Stimulated activated naive B cell treated with anti-CD40 and anti-IgM and Interleukin-4, amounts not matched to agents 10 μg/mL and 1 μg/mL and 100 μg/mL, for 72 hours (primary cell): ENCODE data around the gene CCDC27.

Source experiments
- ATAC-seq, 2 donors: fragments of 150-1000 bp; cut with Tn5 transposase; replicated peaks; 2 replicates each; pipeline ENCODE4 v1.10.0; 2021; ENCODE audit warnings: moderate library complexity in 1 of 2
- DNase-seq: peaks from one replicate; pipeline ENCODE4 v3.0.0; 2021
- H3K27ac Mint-ChIP-seq: one replicate; pipeline ENCODE4 v1.8.0; 2022; ENCODE audit warnings: mild to moderate bottlenecking, mixed read lengths
- H3K27me3 Mint-ChIP-seq, 2 donors: one replicate each; pipeline ENCODE4 v1.8.0; 2022; ENCODE audit warnings: mixed read lengths in 2 of 2
- H3K36me3 Mint-ChIP-seq, 2 donors: one replicate each; pipeline ENCODE4 v1.8.0; 2022; ENCODE audit warnings: mixed read lengths in 2 of 2, mild to moderate bottlenecking in 1 of 2
- H3K4me1 Mint-ChIP-seq, 2 donors: one replicate each; pipeline ENCODE4 v1.8.0; 2022; ENCODE audit warnings: mixed read lengths in 2 of 2, mild to moderate bottlenecking in 1 of 2
- H3K4me3 Mint-ChIP-seq, 2 donors: one replicate each; pipeline ENCODE4 v1.8.0; 2022; ENCODE audit warnings: mild to moderate bottlenecking in 2 of 2, mixed read lengths in 2 of 2, moderate library complexity in 1 of 2
- H3K9me3 Mint-ChIP-seq, 2 donors: one replicate each; pipeline ENCODE4 v1.8.0; 2022; ENCODE audit warnings: mixed read lengths in 2 of 2, mild to moderate bottlenecking in 1 of 2

The CCDC27 gene

GRCh38 chr1:3776231-3776961 is 24.1 kb downstream of the CCDC27 start:
- Mint-ChIP-seq H3K27ac (peak overlapping the region; percentile 9), H3K4me3 (no peak overlapping the region), H3K4me1 (peaks cover 19 to 26% of the 10 kb centered on the region in 2 donors), H3K27me3 (no peaks in the 10 kb centered on the region), H3K36me3 (peaks cover 19 to 20% of the 10 kb centered on the region in 2 donors), H3K9me3 (no peaks in the 10 kb centered on the region)
- DNase-seq (no peak), ATAC-seq (no peak)

- no peak for DNase-seq
- no peaks in the 10 kb centered on the region for H3K27me3 Mint-ChIP-seq
- H3K4me3 Mint-ChIP-seq = no peak overlapping the region
- no peak overlapping the region for H3K27ac Mint-ChIP-seq
- no peak for ATAC-seq
- no peaks in the 10 kb centered on the region for H3K9me3 Mint-ChIP-seq
- H3K4me1 Mint-ChIP-seq = peaks cover 14 to 19% of the 10 kb centered on the region in 2 donors
- peaks cover 22 to 25% of the 10 kb centered on the region in 2 donors for H3K36me3 Mint-ChIP-seq
These were observed 24.9 kb downstream of the CCDC27 start for GRCh38 chr1:3777078-3777547.

- H3K36me3 Mint-ChIP-seq = peaks cover 24 to 31% of the 10 kb centered on the region in 2 donors
- H3K4me3 Mint-ChIP-seq = no peak overlapping the region
- no peak overlapping the region for H3K27ac Mint-ChIP-seq
- peaks cover 14 to 19% of the 10 kb centered on the region in 2 donors for H3K4me1 Mint-ChIP-seq
- DNase-seq (no peak), ATAC-seq (no peak)
- no peaks in the 10 kb centered on the region for H3K27me3 Mint-ChIP-seq
- H3K9me3 Mint-ChIP-seq = no peaks in the 10 kb centered on the region
These were observed 25.7 kb downstream of the CCDC27 start for GRCh38 chr1:3777647-3778589.

GRCh38 chr1:3778590-3779264 is 26.5 kb downstream of the CCDC27 start:
- Mint-ChIP-seq H3K4me1 (peaks cover 12 to 19% of the 10 kb centered on the region in 2 donors), H3K4me3 (no peak overlapping the region), H3K27me3 (no peaks in the 10 kb centered on the region), H3K9me3 (no peaks in the 10 kb centered on the region), H3K36me3 (peaks cover 24 to 32% of the 10 kb centered on the region in 2 donors), H3K27ac (no peak overlapping the region)
- DNase-seq (no peak), ATAC-seq (no peak)

GRCh38 chr1:3779265-3779911 is 27.1 kb downstream of the CCDC27 start:
- no peaks in the 10 kb centered on the region for H3K27me3 Mint-ChIP-seq
- no peak for DNase-seq
- no peaks in the 10 kb centered on the region for H3K9me3 Mint-ChIP-seq
- H3K36me3 Mint-ChIP-seq = peaks cover 30 to 38% of the 10 kb centered on the region in 2 donors
- peaks cover 11 to 19% of the 10 kb centered on the region in 2 donors for H3K4me1 Mint-ChIP-seq
- no peak for ATAC-seq
- no peak overlapping the region for H3K4me3 Mint-ChIP-seq
- H3K27ac Mint-ChIP-seq = peak overlapping the region; percentile 37

GRCh38 chr1:3779912-3780416 is 27.7 kb downstream of the CCDC27 start:
- Mint-ChIP-seq H3K27me3 (no peaks in the 10 kb centered on the region), H3K4me3 (no peak overlapping the region), H3K9me3 (no peaks in the 10 kb centered on the region), H3K27ac (peak overlapping the region; percentile 37), H3K4me1 (peaks cover 11 to 17% of the 10 kb centered on the region in 2 donors), H3K36me3 (peaks cover 30 to 41% of the 10 kb centered on the region in 2 donors)
- DNase-seq (no peak), ATAC-seq (no peak)

- H3K27me3 Mint-ChIP-seq = no peaks in the 10 kb centered on the region
- H3K4me3 Mint-ChIP-seq = no peak overlapping the region
- DNase-seq (no peak), ATAC-seq (no peak)
- H3K9me3 Mint-ChIP-seq = no peaks in the 10 kb centered on the region
- H3K36me3 Mint-ChIP-seq = peaks cover 35 to 48% of the 10 kb centered on the region in 2 donors
- H3K27ac Mint-ChIP-seq = no peak overlapping the region
- H3K4me1 Mint-ChIP-seq = peaks cover 5 to 7% of the 10 kb centered on the region in 2 donors
These were observed 28.7 kb downstream of the CCDC27 start for GRCh38 chr1:3780901-3781300.

GRCh38 chr1:3783651-3784474 is 31.6 kb downstream of the CCDC27 start:
- peak overlapping the region; percentile 88 for H3K27ac Mint-ChIP-seq
- no peaks in the 10 kb centered on the region for H3K27me3 Mint-ChIP-seq
- H3K36me3 Mint-ChIP-seq = peaks cover 46 to 65% of the 10 kb centered on the region in 2 donors
- H3K4me3 Mint-ChIP-seq = no peak overlapping the region
- H3K4me1 Mint-ChIP-seq = peaks cover 6 to 8% of the 10 kb centered on the region in 2 donors
- no peaks in the 10 kb centered on the region for H3K9me3 Mint-ChIP-seq
- ATAC-seq = no peak
- no peak for DNase-seq

GRCh38 chr1:3785045-3785444 is 32.8 kb downstream of the CCDC27 start:
- H3K9me3 Mint-ChIP-seq = no peaks in the 10 kb centered on the region
- no peaks in the 10 kb centered on the region for H3K27me3 Mint-ChIP-seq
- H3K27ac Mint-ChIP-seq = no peak overlapping the region
- ATAC-seq (no peak), DNase-seq (no peak)
- no peak overlapping the region for H3K4me3 Mint-ChIP-seq
- peaks cover 36 to 55% of the 10 kb centered on the region in 2 donors for H3K36me3 Mint-ChIP-seq
- peaks cover 8 to 12% of the 10 kb centered on the region in 2 donors for H3K4me1 Mint-ChIP-seq

GRCh38 chr1:3785456-3786157 is 33.4 kb downstream of the CCDC27 start:
- ATAC-seq (no peak), DNase-seq (no peak)
- Mint-ChIP-seq H3K4me3 (no peak overlapping the region), H3K4me1 (peaks cover 10 to 16% of the 10 kb centered on the region in 2 donors), H3K27ac (no peak overlapping the region), H3K36me3 (peaks cover 31 to 49% of the 10 kb centered on the region in 2 donors), H3K9me3 (no peaks in the 10 kb centered on the region), H3K27me3 (no peaks in the 10 kb centered on the region)

- Mint-ChIP-seq H3K27ac (no peak overlapping the region), H3K9me3 (no peaks in the 10 kb centered on the region), H3K4me3 (no peak overlapping the region), H3K27me3 (no peaks in the 10 kb centered on the region), H3K4me1 (peaks cover 12 to 17% of the 10 kb centered on the region in 2 donors), H3K36me3 (peaks cover 29 to 44% of the 10 kb centered on the region in 2 donors)
- DNase-seq = no peak
- ATAC-seq = no peak
These were observed 34.5 kb downstream of the CCDC27 start for GRCh38 chr1:3786468-3787348.

- no peaks in the 10 kb centered on the region for H3K27me3 Mint-ChIP-seq
- H3K27ac Mint-ChIP-seq = peak overlapping the region; percentile 2
- H3K36me3 Mint-ChIP-seq = peaks cover 29 to 41% of the 10 kb centered on the region in 2 donors
- H3K9me3 Mint-ChIP-seq = no peaks in the 10 kb centered on the region
- peaks cover 12 to 18% of the 10 kb centered on the region in 2 donors for H3K4me1 Mint-ChIP-seq
- ATAC-seq (peak in 1 of 2 donors; percentile 43), DNase-seq (no peak)
- H3K4me3 Mint-ChIP-seq = no peak overlapping the region
These were observed 35.1 kb downstream of the CCDC27 start for GRCh38 chr1:3787349-3787715.
